ENCODE data around the gene MICAL3. TPM values are rescaled to one million over a fixed set of nuclear protein-coding genes. Genes with fewer than 3 reads are reported as not detected.
"Not testable (repeated sequence)": the region's sequence is repeated elsewhere in the genome, so short reads cannot be mapped to it uniquely, and the experiment has no call there.

The MICAL3 gene
- total and polyA plus RNA-seq, 4 donors = 59.9 to 113 (median 75.9) TPM

GRCh38 chr22:17878941-17879340 is 145.4 kb downstream of the MICAL3 start:
- H3K4me1 ChIP-seq (ENCODE audit: control insufficient read depth, insufficient read depth, low read length) = peaks cover 22% of the 10 kb centered on the region
- H3K36me3 ChIP-seq (ENCODE audit: control insufficient read depth, insufficient read depth, low read length) = peaks cover 63% of the 10 kb centered on the region
- H3K27ac ChIP-seq (ENCODE audit: low read depth, low read length) = peak overlapping the region; percentile 67
- no peak overlapping the region for H3K4me3 ChIP-seq (ENCODE audit: low read depth, low read length)
- no peaks in the 10 kb centered on the region for H3K9me3 ChIP-seq (ENCODE audit: control insufficient read depth, insufficient read depth, low read length)
- no peaks in the 10 kb centered on the region for H3K27me3 ChIP-seq (ENCODE audit: control insufficient read depth, insufficient read depth, low read length)
- peak in 2 of 6 donors; percentile 47 to 60 for DNase-seq (ENCODE audit: low read depth in 4 of 6, low spot score in 6 of 6)
- WGBS (ENCODE audit: insufficient coverage) = 33% methylated on average over 3 of the region's 7 CpGs

- Histone ChIP-seq H3K4me1 (ENCODE audit: control insufficient read depth, insufficient read depth, low read length) (peaks cover 22% of the 10 kb centered on the region), H3K27me3 (ENCODE audit: control insufficient read depth, insufficient read depth, low read length) (no peaks in the 10 kb centered on the region), H3K4me3 (ENCODE audit: low read depth, low read length) (no peak overlapping the region), H3K27ac (ENCODE audit: low read depth, low read length) (peak overlapping the region; percentile 67), H3K36me3 (ENCODE audit: control insufficient read depth, insufficient read depth, low read length) (peaks cover 68% of the 10 kb centered on the region), H3K9me3 (ENCODE audit: control insufficient read depth, insufficient read depth, low read length) (no peaks in the 10 kb centered on the region)
- DNase-seq (ENCODE audit: low read depth in 4 of 6, low spot score in 6 of 6) = no peak
- WGBS (ENCODE audit: insufficient coverage) = 57% methylated on average over 3 of the region's 10 CpGs
Measured at GRCh38 chr22:17878186-17878694, 146.1 kb downstream of the MICAL3 start.

- H3K27ac ChIP-seq (ENCODE audit: low read depth, low read length); H3K4me3 ChIP-seq (ENCODE audit: low read depth, low read length); H3K9me3 ChIP-seq (ENCODE audit: control insufficient read depth, insufficient read depth, low read length); H3K27me3 ChIP-seq (ENCODE audit: control insufficient read depth, insufficient read depth, low read length): not testable (repeated sequence)
- peaks cover 24% of the 10 kb centered on the region for H3K4me1 ChIP-seq (ENCODE audit: control insufficient read depth, insufficient read depth, low read length)
- H3K36me3 ChIP-seq (ENCODE audit: control insufficient read depth, insufficient read depth, low read length) = peaks cover 72% of the 10 kb centered on the region
- peak in 1 of 6 donors; percentile 59 for DNase-seq (ENCODE audit: low read depth in 4 of 6, low spot score in 6 of 6)
Measured at GRCh38 chr22:17876878-17877855, 147.2 kb downstream of the MICAL3 start.

GRCh38 chr22:17876306-17876831 is 148.0 kb downstream of the MICAL3 start:
- Histone ChIP-seq H3K4me1 (ENCODE audit: control insufficient read depth, insufficient read depth, low read length) (peaks cover 30% of the 10 kb centered on the region), H3K36me3 (ENCODE audit: control insufficient read depth, insufficient read depth, low read length) (peaks cover 73% of the 10 kb centered on the region), H3K27ac (ENCODE audit: low read depth, low read length) (no peak overlapping the region), H3K9me3 (ENCODE audit: control insufficient read depth, insufficient read depth, low read length) (no peaks in the 10 kb centered on the region), H3K4me3 (ENCODE audit: low read depth, low read length) (no peak overlapping the region), H3K27me3 (ENCODE audit: control insufficient read depth, insufficient read depth, low read length) (no peaks in the 10 kb centered on the region)
- peak in 1 of 6 donors; percentile 32 for DNase-seq (ENCODE audit: low read depth in 4 of 6, low spot score in 6 of 6)
- WGBS (ENCODE audit: insufficient coverage) = 75% methylated on average over 1 of the region's 4 CpGs

- Histone ChIP-seq H3K4me3 (ENCODE audit: low read depth, low read length) (no peak overlapping the region), H3K27ac (ENCODE audit: low read depth, low read length) (no peak overlapping the region), H3K4me1 (ENCODE audit: control insufficient read depth, insufficient read depth, low read length) (peaks cover 30% of the 10 kb centered on the region), H3K27me3 (ENCODE audit: control insufficient read depth, insufficient read depth, low read length) (no peaks in the 10 kb centered on the region), H3K36me3 (ENCODE audit: control insufficient read depth, insufficient read depth, low read length) (peaks cover 73% of the 10 kb centered on the region), H3K9me3 (ENCODE audit: control insufficient read depth, insufficient read depth, low read length) (no peaks in the 10 kb centered on the region)
- 60% methylated on average over 12 of the region's 12 CpGs for whole genome bisulfite sequencing (ENCODE audit: insufficient coverage)
- DNase-seq (ENCODE audit: low read depth in 4 of 6, low spot score in 6 of 6) = no peak
Measured at GRCh38 chr22:17875631-17876030, 148.7 kb downstream of the MICAL3 start.

GRCh38 chr22:17875156-17875555 is 149.2 kb downstream of the MICAL3 start:
- H3K27me3 ChIP-seq (ENCODE audit: control insufficient read depth, insufficient read depth, low read length) = no peaks in the 10 kb centered on the region
- peaks cover 30% of the 10 kb centered on the region for H3K4me1 ChIP-seq (ENCODE audit: control insufficient read depth, insufficient read depth, low read length)
- H3K9me3 ChIP-seq (ENCODE audit: control insufficient read depth, insufficient read depth, low read length) = no peaks in the 10 kb centered on the region
- no peak for DNase-seq (ENCODE audit: low read depth in 4 of 6, low spot score in 6 of 6)
- peaks cover 73% of the 10 kb centered on the region for H3K36me3 ChIP-seq (ENCODE audit: control insufficient read depth, insufficient read depth, low read length)
- H3K27ac ChIP-seq (ENCODE audit: low read depth, low read length) = no peak overlapping the region
- WGBS (ENCODE audit: insufficient coverage) = 82% methylated on average over 10 of the region's 15 CpGs
- no peak overlapping the region for H3K4me3 ChIP-seq (ENCODE audit: low read depth, low read length)

- Histone ChIP-seq H3K4me1 (ENCODE audit: control insufficient read depth, insufficient read depth, low read length) (peaks cover 28% of the 10 kb centered on the region), H3K27ac (ENCODE audit: low read depth, low read length) (no peak overlapping the region), H3K4me3 (ENCODE audit: low read depth, low read length) (no peak overlapping the region), H3K27me3 (ENCODE audit: control insufficient read depth, insufficient read depth, low read length) (no peaks in the 10 kb centered on the region), H3K36me3 (ENCODE audit: control insufficient read depth, insufficient read depth, low read length) (peaks cover 68% of the 10 kb centered on the region), H3K9me3 (ENCODE audit: control insufficient read depth, insufficient read depth, low read length) (no peaks in the 10 kb centered on the region)
- DNase-seq (ENCODE audit: low read depth in 4 of 6, low spot score in 6 of 6) = peak in 1 of 6 donors; percentile 33
- 83% methylated on average over 11 of the region's 15 CpGs for WGBS (ENCODE audit: insufficient coverage)
Measured at GRCh38 chr22:17874231-17874905, 150.0 kb downstream of the MICAL3 start.

- no peaks in the 10 kb centered on the region for H3K9me3 ChIP-seq (ENCODE audit: control insufficient read depth, insufficient read depth, low read length)
- WGBS (ENCODE audit: insufficient coverage) = 69% methylated on average over 3 of the region's 10 CpGs
- H3K4me3 ChIP-seq (ENCODE audit: low read depth, low read length) = no peak overlapping the region
- H3K27ac ChIP-seq (ENCODE audit: low read depth, low read length) = no peak overlapping the region
- no peak for DNase-seq (ENCODE audit: low read depth in 4 of 6, low spot score in 6 of 6)
- H3K4me1 ChIP-seq (ENCODE audit: control insufficient read depth, insufficient read depth, low read length) = peaks cover 28% of the 10 kb centered on the region
- no peaks in the 10 kb centered on the region for H3K27me3 ChIP-seq (ENCODE audit: control insufficient read depth, insufficient read depth, low read length)
- H3K36me3 ChIP-seq (ENCODE audit: control insufficient read depth, insufficient read depth, low read length) = peaks cover 71% of the 10 kb centered on the region
Measured at GRCh38 chr22:17873804-17874203, 150.6 kb downstream of the MICAL3 start.

- WGBS (ENCODE audit: insufficient coverage) = 96% methylated on average over 14 of the region's 14 CpGs
- Histone ChIP-seq H3K4me1 (ENCODE audit: control insufficient read depth, insufficient read depth, low read length) (peaks cover 27% of the 10 kb centered on the region), H3K27me3 (ENCODE audit: control insufficient read depth, insufficient read depth, low read length) (no peaks in the 10 kb centered on the region), H3K4me3 (ENCODE audit: low read depth, low read length) (no peak overlapping the region), H3K9me3 (ENCODE audit: control insufficient read depth, insufficient read depth, low read length) (no peaks in the 10 kb centered on the region), H3K27ac (ENCODE audit: low read depth, low read length) (no peak overlapping the region), H3K36me3 (ENCODE audit: control insufficient read depth, insufficient read depth, low read length) (peaks cover 75% of the 10 kb centered on the region)
- no peak for DNase-seq (ENCODE audit: low read depth in 4 of 6, low spot score in 6 of 6)
Measured at GRCh38 chr22:17873116-17873515, 151.2 kb downstream of the MICAL3 start.

Measured in spinal cord (tissue), 10 donors.